Left lung (tissue), 10 donors: ENCODE measurements around the gene C1QTNF12. TPM values are rescaled to one million over a fixed set of nuclear protein-coding genes. Genes with fewer than 3 reads are reported as not detected.
A peak's percentile ranks its signal among the peaks of the same experiment; 100 is the strongest.

Source experiments
- ATAC-seq: fragments of 200-7000 bp; cut with Tn5 transposase; one replicate; pipeline ENCODE4 v1.9.1; 2020; ENCODE audit warnings: moderate library complexity
- DNase-seq, 4 donors: peaks; one replicate each; pipeline ENCODE4 v3.0.0-alpha.2; 2013 to 2020
- H3K27ac ChIP-seq, 2 donors: fragments of 200-600 bp; sonication (generic) in 1 of 2; one replicate each; pipeline versions ENCODE4 v1.5.0 to v1.8.0; 2020 to 2021
- H3K27me3 ChIP-seq, 2 donors: fragments of 200-600 bp; sonication (generic) in 1 of 2; one replicate each; pipeline versions ENCODE4 v1.5.0 to v1.8.0; 2020 to 2021
- H3K36me3 ChIP-seq, 2 donors: fragments of 200-600 bp; sonication (generic) in 1 of 2; one replicate each; pipeline versions ENCODE4 v1.5.0 to v1.8.0; 2020 to 2021
- H3K4me1 ChIP-seq, 2 donors: fragments of 200-600 bp; one replicate each; pipeline ENCODE4 v1.8.0; 2021
- H3K4me3 ChIP-seq, 2 donors: fragments of 200-600 bp; sonication (generic) in 1 of 2; one replicate each; pipeline versions ENCODE4 v1.5.0 to v1.8.0; 2020 to 2021; ENCODE audit warnings: mild to moderate bottlenecking in 1 of 2
- H3K9me3 ChIP-seq, 2 donors: fragments of 200-600 bp; sonication (generic) in 1 of 2; one replicate each; pipeline versions ENCODE4 v1.5.0 to v1.8.0; 2020 to 2021
- intact Hi-C, 2 donors: fragments of 100-400 bp; cut with DNase I; formaldehyde crosslinking; loops; one replicate each; pipeline versions ENCODE4 v1.11.2 to v1.14.2; 2022
- polyA plus RNA-seq, 6 donors: library from polyadenylated mRNA; unstranded; fragments of 120-200 nt; gene quantifications; one replicate each; pipeline ENCODE4 v1.2.1, GENCODE V29; 2013; ENCODE audit not compliant: insufficient read length in 6 of 6
- total RNA-seq, 2 donors: library from RNA; stranded (reverse); fragmentation: NEBNext Ultra II Directional; extraction: Animal tissue kit (Norgen Biotek cat#: 25700); gene quantifications; one replicate each; pipeline ENCODE4 v1.2.1, GENCODE V29; 2021
- TF ChIP-seq, protein P1 (sequence below), 2 donors: fragments of 200-600 bp; sonication (generic) in 1 of 2; IDR thresholded peaks; one replicate each; pipeline versions ENCODE4 v1.5.0 to v1.8.0; 2021; ENCODE audit warnings: antibody characterized with exemption in 2 of 2
- donor health status: DM: no; HTN: yes; CAD: no.
- donor health status: DM: no; HTN: no; CAD: no.

C1QTNF12 gene
- total and polyA plus RNA-seq, 8 donors, result 0.52 to 2.2 (median 0.94) TPM

DNA sequence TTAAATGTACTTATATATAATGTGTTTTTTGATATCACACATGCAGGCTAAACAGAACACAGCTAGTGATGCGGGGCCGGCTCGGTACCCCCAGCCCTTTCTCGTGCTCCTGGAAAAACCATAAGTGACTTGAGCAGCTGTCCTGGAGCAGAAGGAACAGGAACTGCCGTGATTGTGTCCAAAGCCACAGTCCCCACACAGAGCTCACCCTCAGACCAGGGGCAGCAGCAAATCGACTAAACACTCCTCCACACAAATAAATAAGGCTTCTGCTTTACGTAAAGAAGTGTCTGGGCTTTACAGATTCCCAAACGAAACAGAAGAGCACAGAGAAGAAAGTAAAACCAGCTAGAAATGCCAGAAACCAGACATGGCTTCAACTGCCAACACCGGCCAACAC is 17.5 kb upstream of the C1QTNF12 start:
- TF ChIP-seq, protein P1, sequence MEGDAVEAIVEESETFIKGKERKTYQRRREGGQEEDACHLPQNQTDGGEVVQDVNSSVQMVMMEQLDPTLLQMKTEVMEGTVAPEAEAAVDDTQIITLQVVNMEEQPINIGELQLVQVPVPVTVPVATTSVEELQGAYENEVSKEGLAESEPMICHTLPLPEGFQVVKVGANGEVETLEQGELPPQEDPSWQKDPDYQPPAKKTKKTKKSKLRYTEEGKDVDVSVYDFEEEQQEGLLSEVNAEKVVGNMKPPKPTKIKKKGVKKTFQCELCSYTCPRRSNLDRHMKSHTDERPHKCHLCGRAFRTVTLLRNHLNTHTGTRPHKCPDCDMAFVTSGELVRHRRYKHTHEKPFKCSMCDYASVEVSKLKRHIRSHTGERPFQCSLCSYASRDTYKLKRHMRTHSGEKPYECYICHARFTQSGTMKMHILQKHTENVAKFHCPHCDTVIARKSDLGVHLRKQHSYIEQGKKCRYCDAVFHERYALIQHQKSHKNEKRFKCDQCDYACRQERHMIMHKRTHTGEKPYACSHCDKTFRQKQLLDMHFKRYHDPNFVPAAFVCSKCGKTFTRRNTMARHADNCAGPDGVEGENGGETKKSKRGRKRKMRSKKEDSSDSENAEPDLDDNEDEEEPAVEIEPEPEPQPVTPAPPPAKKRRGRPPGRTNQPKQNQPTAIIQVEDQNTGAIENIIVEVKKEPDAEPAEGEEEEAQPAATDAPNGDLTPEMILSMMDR (IDR thresholded peaks at IDR 0.05), result no peak
- ATAC-seq (no peak), DNase-seq (no peak)
- no peaks in the 10 kb centered on the region for H3K9me3 ChIP-seq
- intact Hi-C loops, result no loop called here
- H3K4me1 ChIP-seq, result peaks cover 0 to 7% of the 10 kb centered on the region in 2 donors
- no peak overlapping the region for H3K27ac ChIP-seq
- H3K27me3 ChIP-seq, result no peaks in the 10 kb centered on the region
- H3K36me3 ChIP-seq, result peaks cover 0 to 98% of the 10 kb centered on the region in 2 donors
- no peak overlapping the region for H3K4me3 ChIP-seq

DNA sequence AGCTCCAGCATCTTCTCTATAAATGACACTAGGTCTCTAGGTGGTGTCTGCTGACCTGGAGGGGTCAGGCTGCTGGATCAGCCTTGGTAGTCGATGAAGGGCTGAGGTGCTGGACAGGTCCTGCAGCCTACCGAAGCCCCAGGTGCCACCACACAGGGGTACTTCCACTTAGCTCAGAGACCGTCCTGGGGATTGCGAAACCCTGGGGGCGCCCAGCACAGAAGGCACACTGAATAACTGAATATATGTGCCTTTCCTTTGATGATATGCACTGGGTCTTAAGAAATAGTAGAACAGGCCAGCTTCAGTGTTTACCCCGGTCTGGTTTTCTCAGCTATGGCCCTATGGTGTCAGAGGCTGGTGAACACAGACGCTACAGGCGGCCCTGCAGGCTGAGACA is 16.2 kb upstream of the C1QTNF12 start:
- Histone ChIP-seq H3K4me1 (peaks cover 0 to 7% of the 10 kb centered on the region in 2 donors), H3K36me3 (peaks cover 0 to 90% of the 10 kb centered on the region in 2 donors), H3K4me3 (no peak overlapping the region), H3K9me3 (no peaks in the 10 kb centered on the region), H3K27ac (no peak overlapping the region), H3K27me3 (no peaks in the 10 kb centered on the region)
- ATAC-seq (no peak), DNase-seq (no peak)
- TF ChIP-seq, protein P1 (IDR thresholded peaks at IDR 0.05), result no peak
- intact Hi-C loops, result no loop called here

DNA sequence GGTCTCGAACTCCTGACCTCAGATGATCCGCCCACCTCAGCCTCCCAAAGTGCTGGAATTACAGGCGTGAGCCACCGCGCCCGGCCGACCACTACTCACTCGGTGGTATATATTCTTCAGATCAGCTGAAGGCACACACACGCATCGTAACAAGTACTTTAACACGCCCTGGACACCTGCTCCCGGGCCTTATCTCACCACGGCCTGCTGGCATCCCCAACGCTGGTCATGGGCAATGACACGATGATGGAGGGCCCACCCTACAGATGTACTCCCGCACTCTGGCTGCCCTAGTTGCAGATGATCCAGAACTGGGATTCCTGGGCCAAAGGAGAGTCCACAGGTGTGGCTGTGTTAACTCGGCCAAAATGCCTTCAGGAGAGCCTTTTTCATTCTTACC is 15.5 kb upstream of the C1QTNF12 start:
- Histone ChIP-seq H3K36me3 (peaks cover 0 to 85% of the 10 kb centered on the region in 2 donors), H3K27ac (no peak overlapping the region), H3K27me3 (no peaks in the 10 kb centered on the region), H3K9me3 (no peaks in the 10 kb centered on the region), H3K4me1 (peaks cover 0 to 7% of the 10 kb centered on the region in 2 donors), H3K4me3 (no peak overlapping the region)
- DNase-seq, result no peak
- TF ChIP-seq, protein P1 (IDR thresholded peaks at IDR 0.05), result no peak
- intact Hi-C loops, result no loop called here
- ATAC-seq, result no peak

DNA sequence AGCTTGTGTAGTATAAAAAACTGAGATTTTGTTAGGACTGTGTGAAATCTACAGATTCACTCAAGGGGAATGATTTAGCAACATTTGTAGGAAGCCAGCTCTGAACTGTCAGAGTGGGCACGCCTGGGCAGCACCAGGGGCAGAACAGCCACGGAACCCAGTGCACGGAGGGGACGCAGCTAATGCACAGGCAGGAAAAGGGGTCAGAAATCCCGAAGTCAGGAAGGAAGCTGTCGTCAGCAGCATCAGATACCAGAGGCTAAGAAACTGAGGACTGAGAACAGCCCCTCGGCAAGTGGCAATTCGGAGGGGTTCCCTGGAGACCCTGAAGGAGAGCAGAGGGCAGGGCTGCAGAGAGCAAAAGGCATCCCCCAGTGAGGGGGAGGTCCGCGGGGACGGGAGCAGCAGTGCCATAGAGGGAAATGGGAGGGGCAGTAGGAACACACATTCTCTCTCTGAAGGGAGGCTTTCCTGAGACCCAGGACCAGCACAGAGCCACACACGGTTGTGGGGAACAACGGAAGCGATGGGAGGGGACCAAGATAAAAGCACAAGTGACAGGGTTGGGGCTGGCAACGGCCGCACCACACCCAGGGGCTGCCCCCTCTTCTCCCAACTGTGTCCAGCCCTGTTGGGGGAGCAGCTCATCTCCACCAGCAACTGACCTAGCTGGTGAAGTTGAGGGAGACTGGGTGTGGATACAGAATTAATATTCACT is 14.5 kb upstream of the C1QTNF12 start:
- intact Hi-C loops, result no loop called here
- DNase-seq, result no peak
- Histone ChIP-seq H3K4me3 (no peak overlapping the region), H3K9me3 (no peaks in the 10 kb centered on the region), H3K27ac (peak overlapping the region in 1 of 2 donors; percentile 45), H3K27me3 (no peaks in the 10 kb centered on the region), H3K4me1 (peaks cover 0 to 7% of the 10 kb centered on the region in 2 donors), H3K36me3 (peaks cover 0 to 85% of the 10 kb centered on the region in 2 donors)
- TF ChIP-seq, protein P1 (IDR thresholded peaks at IDR 0.05), result no peak
- no peak for ATAC-seq

DNA sequence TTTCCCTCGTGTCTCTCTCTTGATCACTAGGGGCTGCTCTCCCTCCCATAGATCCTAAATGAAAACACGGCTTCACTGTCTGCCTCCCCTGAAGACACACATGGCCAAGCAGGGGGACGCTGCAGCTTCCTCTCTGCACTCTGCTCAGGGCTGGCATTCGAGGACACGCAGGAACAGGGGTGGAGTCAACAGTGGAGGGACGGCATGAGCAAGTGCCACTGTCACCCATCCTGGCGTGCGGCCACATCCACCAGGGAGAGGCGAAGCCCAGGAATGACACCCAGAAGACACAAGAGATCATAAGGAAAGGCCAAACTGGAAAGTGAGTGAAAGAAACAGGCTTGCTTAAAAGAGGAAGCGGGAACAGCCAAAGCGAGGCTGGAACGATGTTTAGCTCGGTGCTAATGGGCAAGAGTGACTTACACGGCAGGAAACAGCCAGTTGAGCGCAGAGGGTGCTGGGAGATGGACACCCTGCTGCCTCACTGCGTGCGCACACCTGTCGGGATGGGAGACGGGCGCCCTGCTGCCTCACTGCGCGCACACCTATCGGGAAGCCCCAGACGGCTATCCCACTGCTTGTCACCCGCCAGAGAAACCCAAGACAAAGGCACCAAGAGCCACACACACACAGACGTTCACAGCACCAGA is 13.6 kb upstream of the C1QTNF12 start:
- Histone ChIP-seq H3K36me3 (peaks cover 0 to 87% of the 10 kb centered on the region in 2 donors), H3K27ac (no peak overlapping the region), H3K4me3 (no peak overlapping the region), H3K27me3 (no peaks in the 10 kb centered on the region), H3K9me3 (no peaks in the 10 kb centered on the region), H3K4me1 (peaks cover 0 to 7% of the 10 kb centered on the region in 2 donors)
- intact Hi-C loops, result no loop called here
- no peak for ATAC-seq
- TF ChIP-seq, protein P1 (IDR thresholded peaks at IDR 0.05), result no peak
- DNase-seq, result no peak
